CD4-positive, alpha-beta T cell treated with Interleukin-10 for 1 hour (primary cell): ENCODE measurements around the gene GABPB2.
A peak's percentile ranks its signal among the peaks of the same experiment; 100 is the strongest.

Experiments used
- DNase-seq: peaks from one replicate; pipeline ENCODE4 v3.0.0-alpha.2; 2020

The GABPB2 gene

DNA sequence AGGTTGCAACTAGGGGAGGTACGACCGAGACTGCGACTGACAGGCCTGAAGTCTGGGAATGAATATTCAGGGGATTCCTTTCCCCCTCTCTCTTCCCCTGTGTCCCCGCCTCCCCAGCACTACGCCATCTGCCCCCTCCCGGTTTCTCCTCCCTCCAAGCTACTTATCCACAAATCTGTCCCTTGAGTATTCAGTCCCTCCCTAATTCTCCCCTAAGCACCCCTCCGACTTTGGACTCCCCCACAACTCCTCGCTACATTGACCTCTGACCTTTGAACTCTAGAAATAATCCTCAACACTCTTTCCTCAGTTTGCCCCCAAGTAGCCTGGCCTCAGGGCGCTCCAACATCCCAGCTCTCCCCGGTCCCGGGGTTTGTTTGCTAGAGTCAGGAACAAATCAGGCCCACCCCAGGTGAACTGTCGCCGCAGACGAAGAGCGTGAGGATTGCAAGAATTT, 94.7 kb downstream of the GABPB2 start:
- DNase-seq: no peak

DNA sequence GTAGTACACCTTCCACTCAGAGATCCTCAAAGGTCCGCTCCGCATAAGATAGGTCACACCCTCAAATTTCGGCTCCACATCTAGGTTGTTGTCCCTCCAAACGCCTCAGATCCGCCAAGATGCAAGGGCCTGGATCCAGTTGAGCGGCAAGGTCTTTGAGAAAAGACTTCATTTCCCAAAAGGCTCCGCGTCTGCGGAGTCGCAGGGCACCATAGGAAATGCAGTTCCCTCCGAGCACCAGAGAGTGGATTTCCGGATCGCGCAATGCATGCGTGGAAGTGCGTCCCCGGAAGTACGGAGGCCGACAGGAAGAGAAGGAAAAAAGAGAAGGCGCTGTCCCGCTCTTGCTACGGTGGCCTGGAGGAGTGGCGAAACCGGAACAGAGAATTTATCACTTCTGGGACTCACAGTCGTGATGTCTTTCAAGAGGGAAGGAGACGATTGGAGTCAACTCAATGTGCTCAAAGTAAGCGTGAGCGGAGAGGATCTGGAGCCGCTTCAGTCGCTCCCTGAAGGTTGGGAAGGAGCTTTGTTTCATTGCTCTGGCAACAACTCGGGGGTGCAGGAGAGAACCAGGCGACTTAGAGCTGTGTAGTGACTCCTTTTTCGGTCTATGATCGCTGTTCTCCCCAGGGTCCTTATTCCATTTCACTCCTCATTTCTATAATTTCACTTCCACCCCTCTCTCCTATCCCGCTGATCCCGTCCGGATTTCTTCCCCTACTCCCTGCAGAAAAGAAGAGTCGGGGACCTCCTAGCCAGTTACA, 95.4 kb downstream of the GABPB2 start, which contains the start of the genes LYSMD1 and SCNM1:
Gene LYSMD1, minus strand, starts transcription at position 165 of the 767 bp plus-strand sequence. CDS start 644 bp downstream, outside the sequence.
Gene SCNM1, plus strand, starts transcription at position 407 of the 767 bp plus-strand sequence. Its CDS starts 9 bp downstream, at position 416.
- DNase-seq: peak; percentile 98

DNA sequence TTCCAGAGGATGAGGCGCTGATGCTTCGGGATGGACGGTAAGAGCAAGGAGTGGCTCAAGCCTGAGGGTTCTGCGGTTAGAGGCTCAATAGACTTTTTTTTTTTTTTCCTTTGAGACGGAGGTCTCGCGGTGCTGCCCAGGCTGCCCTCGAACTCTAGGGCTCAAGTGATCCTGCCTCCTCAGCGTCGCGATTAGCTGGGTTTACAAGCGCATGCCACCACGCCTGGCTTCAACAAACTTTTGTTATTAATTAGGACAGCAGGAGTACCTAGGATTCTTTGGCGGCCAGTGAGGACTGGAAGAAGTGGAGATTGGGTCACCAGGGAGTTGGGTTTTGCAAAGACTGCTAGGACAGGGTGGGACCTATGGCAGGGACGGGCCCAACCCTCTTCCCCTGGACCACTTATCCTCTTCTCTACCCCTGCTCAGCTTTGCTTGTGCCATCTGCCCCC, 96.0 kb downstream of the GABPB2 start:
- DNase-seq: no peak

DNA sequence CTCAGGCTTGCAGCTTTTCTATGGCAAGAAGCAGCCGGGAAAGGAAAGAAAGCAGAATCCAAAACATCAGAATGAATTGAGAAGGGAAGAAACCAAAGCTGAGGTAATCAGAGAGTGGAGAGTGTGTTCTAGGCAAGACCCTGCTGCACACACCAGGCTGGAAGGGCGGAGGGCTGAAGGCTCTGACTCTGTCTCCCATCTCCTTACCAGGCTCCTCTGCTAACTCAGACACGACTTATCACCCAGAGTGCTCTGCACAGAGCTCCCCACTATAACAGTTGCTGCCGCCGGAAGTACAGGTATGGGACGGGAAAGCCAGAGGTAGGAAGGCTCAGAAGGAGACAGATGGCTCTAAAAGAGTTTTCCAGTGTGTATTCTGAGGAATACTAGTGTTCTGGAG, 96.6 kb downstream of the GABPB2 start:
- DNase-seq: no peak

DNA sequence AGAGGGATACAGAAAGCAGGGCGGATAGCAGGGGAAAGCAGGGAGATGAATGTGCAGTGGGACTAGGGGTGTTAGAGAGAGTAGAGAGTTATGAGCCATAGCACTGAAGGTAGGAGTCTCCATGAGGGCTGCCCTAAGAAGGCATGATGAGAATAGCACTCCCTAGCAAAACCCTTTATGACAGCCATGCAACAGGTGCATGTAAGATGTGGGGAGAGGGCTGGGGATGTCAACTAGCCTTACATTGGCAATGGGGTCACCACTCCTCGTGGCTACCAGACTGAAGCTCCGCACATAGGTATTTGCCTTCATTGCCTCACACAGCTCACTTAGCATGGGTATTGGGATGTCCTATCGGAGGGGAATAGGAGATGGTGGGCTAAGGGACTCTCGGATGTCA, 100.6 kb downstream of the GABPB2 start:
- no peak for DNase-seq
